GDM1 (cell line): ENCODE results near the gene LPAR1.

Source experiments
- DNase-seq: peaks from one replicate; lab custom pipeline; 2025; lab: John Stamatoyannopoulos, UW

The LPAR1 gene

DNA sequence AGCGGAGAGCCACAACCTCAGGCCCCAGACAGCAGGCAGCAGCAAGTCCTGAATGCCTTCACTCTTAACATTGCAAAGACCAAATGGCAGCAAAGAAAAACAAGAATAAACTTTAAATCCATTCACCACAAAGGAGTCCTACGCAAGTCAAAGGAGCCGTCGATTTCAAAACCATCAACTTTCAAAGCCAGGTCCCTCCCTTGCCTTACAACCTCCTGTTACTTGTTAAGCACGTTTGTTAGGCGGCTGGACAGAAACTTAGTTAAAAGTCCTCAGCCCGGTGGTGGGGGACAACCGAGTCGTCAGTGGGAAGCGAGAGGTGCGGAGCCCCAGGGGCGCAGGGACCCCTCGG lies 938 bp downstream of the LPAR1 start:
- DNase-seq: no peak

DNA sequence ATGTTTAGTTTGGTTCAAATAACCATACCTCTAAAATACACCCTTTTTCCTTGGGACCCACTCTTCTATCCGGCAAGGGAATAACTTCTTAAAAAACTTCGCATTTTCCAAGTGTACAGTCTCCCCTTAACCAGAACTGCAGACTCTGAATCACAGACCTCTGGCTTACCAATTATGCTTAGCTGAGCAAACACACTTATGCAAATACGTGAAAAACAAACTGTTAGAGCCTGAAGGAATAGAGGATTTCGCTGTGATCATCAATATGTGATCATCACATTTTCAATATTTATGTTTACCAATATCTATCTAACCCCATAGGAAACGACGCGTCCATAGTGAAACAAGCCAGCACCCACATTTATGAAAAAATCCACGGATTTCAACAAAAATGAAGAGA lies 1.3 kb downstream of the LPAR1 start:
- DNase-seq: no peak

DNA sequence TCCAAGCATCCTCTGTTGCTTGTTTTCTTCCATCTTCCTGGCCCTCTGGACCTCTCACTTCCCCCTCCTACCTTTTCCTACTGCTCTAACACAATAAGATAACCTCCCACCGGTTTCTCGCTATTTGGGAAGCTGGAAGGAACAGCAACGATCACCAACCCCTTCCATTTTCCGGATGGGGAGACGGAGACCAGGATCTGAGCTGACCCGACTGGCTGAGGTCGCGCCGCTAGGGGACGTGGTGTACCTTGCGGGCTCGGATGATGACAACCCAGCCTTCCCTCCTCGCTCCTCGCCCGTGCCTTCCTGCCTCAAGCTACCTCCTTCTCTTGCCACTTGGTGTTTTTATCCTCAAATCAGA lies 1.9 kb downstream of the LPAR1 start:
- DNase-seq: peak; percentile 31

DNA sequence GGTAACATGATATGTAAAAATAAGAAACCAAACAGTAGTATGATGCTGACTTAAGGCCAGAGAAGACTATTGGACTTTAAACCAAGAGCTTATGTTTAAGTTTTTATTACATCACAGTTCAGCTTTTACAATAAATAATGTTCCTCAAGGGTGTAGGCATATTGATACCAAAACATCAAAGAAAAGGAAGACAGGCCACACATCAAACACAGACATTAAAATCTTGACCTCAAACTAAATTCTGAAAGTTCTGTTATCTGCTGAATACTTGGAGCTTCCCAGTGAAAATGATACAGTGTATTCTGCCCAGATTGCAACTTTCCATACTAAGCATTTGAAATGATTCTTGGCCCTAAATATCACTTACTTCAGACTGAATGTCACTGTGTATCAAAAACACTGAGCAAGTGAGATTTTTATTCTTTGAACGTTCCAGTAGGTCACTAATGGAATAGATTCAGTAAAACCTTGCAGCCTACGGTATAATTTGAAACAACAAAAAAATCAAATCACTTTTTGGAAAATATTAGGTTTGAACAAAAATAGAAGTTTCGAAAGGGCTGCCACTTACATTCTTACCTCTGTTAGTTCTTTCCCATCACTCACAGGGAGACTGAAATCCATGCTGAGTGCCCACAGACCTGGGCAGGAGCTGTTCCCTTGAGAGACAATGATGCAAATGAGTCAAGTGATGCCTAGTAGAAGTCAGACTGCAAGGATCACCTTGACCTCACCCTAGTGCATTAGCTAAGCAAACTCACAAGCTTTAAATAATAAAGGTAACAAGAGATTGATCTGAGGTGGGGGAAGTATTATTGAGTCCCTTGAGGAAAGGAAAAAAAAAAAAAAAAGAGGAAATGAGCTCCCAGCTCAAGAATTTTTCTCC lies 2.5 kb downstream of the LPAR1 start:
- DNase-seq: no peak

DNA sequence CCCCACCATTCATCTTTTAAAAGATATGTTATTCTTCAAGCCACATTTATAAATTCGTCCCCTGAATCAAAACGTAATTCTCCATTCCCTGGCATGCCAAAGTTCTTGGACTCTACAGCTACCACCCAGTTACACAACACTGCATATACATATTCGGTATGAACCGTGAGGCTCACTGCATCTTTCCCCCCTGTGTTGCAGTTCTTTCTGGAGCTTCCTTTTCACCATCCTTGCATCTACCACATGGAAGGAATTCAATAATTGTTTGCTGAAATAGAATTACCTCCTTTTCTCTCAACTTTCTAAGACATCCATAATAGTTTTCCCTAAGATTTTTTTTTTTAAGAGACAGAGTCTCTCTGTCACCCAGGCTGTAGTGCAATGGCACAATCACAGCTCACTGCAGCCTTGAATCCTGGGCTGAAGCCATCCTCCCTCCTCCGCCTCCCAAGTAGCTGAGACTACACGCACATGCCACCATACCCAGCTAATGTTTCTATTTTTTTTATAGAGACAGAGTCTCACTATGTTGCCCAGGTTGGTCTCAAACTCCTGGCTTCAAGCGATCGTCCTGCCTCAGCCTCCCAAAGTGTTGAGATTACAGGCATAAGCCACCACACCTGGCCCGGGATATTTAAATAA lies 3.3 kb downstream of the LPAR1 start:
- DNase-seq: no peak

DNA sequence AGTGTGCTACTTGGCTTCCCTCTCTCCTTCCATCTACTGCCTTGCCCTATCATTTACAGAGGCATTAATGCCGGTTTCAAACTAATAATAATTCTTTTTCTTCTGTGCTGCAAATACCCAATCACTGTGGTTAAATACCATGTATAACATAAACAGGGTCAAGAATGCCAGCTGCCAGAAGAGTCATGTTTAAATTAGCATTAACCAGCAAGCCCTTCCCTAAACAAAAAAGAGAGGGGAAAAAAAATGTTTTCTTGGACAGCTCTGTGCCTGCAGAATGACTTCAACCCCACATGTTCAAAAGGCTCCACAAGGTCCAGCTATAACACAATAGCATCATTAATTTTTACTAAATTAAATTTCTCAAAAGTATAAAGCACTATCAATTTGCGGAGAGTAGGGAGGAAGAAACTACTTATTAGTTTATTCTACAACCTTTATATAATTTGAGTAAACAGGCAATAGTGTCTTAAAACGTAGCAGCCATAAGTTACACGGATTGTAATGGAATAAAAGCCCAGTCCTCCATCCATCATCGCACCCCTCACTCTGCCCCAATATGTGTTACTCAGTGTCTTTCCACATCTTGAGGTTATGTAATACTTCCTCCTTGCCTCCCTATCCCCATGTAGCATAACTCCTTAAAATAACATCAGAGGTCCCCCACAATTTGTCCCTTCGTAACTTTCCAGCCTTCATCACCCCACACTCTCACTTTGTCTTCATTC lies 3.9 kb downstream of the LPAR1 start:
- no peak for DNase-seq

DNA sequence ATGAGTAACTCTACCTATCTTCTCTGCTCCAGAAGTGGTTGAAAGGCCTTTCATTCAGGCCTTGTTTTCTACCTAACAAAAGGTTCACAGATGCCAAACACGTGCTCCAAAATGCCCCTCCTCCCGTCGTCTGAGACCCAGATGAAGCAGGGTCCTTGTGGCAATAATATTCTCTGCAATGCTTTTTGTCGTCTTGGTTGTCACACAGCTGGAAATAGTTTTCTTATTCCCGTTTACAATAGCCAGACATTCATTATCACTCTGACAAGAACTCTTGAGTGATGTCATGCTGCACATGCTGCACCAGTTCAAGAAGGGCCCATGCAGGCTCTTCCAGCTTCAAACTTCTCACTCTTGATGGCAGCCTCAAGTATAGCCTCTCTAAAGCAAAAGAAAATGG lies 7.8 kb downstream of the LPAR1 start:
- DNase-seq: no peak

DNA sequence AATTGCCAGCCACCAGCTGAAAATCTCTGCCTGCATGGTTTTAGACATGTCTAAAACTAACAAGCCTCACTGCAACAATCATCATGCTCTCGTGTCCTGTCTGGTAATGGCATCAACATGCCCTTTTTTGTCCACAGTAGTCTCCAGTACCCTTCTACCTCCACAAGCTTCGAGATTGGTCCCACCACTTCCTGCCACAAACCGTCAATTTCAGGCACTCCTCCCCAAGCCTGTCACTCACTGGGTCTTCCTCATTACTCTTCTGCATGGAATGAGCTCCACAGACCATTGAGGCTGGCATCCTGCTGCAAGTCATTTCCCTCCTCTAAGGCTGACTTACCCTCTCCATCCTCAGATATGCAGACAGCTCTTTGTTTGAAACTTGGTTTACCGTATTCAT lies 9.0 kb downstream of the LPAR1 start:
- DNase-seq: peak; percentile 85

DNA sequence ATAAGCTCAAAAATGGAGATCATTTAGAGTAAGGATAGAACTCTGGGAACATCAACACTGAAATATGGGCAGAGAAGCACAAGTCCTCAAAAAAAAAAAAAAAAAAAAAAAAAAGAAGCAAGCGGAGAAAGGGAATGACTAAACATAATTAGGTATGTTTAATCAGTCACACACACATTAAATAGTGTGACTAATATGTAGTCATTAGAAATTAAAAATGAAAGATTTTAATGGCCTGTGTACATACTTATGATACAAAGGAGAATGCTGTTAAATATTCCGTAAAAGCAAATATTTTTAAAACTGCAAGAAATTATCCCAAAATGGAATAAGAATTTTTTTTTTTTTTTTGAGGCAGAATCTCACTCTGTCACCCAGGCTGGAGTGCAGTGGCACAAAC lies 10.5 kb downstream of the LPAR1 start:
- no peak for DNase-seq

DNA sequence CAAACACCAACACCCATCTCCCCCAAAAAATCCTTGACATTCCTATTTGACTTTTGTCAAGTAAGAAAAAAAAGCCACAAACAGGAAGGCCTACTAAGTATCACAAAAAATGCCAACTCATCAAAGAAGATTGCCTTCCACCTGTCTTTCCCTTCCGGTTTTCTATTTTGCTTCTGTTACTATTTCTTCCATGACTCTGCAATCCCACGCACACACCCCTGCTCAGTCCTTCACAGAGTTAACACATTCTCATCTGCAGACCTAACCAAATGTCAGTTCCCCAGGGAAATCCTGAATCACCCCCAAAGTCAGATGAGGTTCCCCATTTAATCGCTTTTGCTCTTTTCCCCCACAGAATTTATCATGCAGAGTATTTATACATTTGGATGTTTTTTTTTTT lies 15.1 kb downstream of the LPAR1 start:
- DNase-seq: peak; percentile 43

DNA sequence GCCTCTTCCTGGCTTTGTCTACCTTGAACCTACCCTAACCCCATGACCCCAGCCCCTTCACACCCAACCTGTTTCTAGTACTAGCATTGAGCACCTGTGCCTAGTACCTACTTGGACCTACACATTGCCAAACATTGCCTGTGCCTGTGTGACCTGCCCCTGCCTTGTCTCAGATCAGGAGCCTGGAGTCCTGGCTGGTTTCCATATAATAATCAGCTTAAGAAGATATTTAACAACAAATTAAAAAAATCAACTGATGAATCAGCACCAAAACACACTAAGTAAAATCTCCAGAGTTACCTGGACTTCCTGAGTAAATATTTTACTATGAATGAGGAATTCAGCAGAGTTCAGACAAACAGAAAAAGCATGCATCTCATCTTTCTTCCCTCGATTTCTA lies 17.7 kb downstream of the LPAR1 start:
- no peak for DNase-seq

DNA sequence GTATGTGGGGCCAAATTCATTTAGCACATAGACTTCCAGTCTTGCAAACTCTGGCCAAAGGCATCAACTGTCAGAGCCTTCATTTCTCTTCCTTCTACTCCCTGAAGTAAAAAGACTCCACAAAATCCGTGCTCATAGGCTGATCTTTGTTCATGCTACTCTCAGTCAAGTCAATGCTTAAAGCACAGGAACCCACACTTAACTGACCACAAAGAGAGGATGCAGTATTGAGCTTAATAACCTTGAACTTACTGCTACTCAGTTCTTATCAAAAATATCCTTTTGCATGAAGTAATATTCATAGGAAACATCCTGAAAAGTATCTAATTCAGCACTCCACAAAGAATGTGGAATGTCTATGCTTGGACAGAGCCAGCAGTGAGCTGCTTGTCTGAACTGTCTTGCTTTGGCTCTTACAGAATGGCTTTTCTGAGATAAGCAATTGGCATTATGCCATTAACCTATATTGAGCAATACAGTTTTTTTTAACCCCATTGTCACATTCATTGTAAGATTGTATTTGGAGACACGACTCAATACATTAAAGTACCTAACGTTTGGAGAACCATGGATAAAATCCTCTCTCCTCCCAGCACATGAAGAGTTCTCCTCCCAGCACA lies 21.7 kb downstream of the LPAR1 start:
- DNase-seq: peak; percentile 21

DNA sequence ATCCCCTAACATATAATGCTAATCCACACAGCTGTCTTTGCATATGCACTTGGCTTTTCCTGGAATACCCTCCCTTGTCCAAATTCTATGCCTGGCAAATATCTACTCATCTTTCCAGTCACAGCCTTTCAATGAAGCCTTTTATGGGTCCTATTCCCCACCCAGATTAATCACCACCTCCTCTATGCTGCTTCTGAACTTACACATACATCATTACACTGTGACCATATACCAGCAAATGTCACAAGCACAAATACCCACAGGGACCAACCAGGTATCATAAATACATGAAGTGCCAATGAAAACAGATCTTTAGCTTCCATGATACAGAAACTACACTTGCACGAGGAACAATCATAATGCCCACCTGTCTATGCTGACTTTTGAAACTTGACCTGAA lies 22.3 kb downstream of the LPAR1 start:
- DNase-seq: no peak

DNA sequence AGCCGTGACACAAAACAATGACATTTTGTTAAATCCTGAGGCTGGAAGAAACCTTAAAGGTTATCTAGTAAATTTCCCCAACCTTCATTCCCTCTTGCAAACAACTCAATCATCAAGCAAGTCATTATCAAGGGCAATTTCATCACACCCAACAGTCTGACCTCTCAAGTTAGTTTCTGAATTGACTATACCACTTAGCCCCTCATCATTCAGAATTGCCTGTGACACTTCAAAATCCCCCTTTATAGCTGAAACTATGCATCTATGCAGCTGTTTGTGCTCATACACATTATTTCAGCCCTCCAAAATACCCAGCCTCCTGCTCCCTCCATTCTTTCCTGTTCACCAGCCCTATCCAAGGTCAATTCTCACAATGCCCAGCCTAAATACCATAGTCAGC lies 24.6 kb downstream of the LPAR1 start:
- DNase-seq: no peak

DNA sequence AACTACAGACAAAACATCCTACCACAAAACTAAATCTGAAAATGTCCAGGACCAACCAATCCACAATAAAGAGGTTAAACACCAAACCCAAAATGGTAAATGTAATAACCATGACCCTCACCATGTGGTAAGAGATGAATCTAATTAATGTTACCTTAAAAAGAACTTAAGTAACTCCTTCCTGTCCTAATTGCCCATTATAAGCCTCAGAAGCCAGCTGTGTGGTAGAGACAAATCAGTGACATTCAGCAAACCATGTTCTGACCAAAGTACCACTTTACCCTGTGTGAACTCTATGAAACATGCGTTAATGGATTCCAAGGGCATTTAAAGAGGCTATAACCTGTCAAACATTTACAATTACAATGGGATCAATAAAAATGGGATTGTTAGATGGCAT lies 25.0 kb downstream of the LPAR1 start:
- DNase-seq: no peak

DNA sequence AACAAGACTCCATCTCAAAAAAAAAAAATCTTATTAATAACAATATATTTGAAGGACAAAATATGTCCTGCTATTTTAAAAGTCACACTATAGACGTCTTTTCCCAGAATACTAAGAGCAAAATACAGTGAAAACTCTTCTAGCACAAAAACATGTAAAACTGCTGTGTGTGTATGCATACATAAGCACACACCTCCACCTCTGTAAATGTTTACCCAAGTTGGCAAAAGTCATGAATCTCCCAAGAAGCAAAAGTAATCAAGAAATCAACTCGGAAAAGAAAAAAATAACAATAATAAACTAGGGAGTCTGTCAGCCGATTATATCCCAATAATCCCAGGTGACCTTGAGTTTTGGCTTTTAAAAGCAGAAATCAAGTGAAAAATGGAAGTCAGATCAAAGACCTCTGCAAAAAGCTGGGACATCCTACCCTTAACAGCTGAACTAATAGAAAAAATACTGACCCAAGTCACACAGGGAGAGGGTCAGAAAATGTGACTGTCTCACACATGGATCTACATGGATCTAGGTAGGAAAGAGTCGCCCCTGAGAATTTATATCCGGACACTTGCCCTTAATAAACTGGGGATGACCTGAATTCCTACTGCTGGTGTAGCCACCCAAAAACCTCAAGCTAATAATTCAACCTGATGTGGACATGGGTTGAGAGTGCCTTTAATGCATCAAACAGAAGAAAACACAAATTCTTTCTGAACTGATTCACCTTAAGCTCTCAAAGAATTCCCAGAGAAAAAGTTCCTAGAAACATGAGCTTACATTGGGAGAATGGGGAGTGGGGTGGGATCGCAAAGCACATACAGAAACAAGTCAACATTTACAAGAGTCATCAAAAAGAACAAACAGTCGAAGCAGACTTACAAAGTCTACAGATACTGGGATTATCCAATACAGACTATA lies 29.9 kb downstream of the LPAR1 start:
- no peak for DNase-seq

DNA sequence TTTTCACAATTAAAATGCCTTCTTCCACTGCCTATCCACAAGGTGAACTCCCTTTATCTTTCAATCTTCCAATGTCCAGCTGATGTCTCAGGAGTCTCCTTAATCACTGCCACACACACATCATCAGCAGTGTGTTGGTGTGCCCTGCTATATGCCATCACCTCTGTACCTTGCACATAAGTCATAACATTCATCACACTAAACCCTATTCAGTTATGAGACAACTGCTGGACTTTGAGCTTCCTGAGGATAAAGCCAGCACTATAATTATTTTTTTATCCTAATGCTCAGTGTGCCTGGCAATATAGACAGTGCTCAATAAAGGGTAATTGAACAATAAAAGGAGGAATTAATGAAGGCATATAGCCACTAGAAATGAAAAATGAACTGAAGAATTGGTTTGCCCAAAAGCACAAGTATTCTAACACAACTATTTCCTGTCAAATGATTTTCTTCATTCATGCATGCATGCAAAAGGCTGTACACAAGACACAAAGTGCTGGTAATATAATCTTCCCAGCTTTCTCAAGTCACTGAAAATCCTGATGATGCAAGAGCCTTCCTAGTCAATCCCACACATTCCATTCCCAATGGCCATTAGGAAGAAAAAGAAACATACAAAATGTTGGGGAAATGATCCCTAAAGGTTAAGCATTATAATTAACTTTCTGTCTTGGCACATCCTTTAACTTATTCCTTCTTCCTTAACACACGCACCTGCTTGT lies 32.4 kb downstream of the LPAR1 start:
- DNase-seq: no peak

DNA sequence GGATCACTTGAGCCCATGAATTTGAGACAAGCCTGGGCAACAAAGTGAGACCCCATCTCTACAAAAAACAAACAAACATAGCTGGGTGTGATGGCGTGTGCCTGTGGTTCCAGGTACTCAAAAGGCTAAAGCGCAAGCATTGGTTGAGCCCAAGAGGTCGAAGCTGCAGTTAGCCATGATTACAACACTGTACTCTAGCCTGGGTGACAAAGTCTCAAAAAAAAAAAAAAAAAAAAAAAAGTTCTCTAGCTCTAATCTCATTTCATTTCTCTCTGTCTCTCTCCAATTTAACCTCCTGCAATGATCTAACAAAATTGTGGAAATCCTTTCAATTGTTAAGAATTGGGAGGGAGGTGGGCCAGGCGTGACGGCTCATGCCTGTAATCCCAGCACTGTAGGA lies 33.3 kb downstream of the LPAR1 start:
- DNase-seq: no peak

DNA sequence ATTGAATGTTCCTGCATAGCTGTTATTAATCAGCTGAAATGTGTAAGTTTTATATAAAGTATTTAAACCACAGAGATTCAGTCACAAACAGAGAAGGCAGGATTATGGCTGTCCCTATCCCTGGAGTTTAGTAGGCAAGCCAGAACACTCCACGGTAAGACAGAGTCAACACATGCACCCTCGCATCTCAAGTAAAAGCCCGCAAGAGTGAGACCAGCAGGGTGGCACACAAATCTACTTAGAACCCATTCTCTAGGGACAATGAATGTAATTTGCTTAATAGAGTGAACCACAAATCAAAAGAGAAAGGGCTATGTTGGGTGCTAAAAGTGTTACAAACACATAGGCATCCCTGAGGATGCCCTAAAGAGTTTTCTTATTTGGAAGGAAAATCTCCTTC lies 35.1 kb downstream of the LPAR1 start:
- no peak for DNase-seq

DNA sequence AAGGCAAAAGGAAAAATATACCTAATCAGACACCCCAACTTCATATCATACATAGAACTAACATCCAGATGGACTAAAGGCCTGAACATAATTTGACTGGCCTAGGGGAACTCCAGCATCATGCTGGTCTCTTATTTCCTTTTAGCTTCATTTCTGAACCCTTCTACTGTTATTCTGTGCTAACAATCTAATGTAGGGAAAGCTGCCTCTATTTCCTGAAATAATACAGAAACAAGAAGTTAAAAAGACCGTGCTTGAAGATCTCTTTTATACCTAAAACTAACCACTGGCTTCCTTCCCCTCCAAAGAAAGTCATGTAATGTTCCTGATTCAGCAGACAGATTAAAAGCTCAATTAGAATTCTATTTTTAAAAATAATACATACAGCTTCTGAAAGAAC lies 36.7 kb downstream of the LPAR1 start:
- peak; percentile 6 for DNase-seq

DNA sequence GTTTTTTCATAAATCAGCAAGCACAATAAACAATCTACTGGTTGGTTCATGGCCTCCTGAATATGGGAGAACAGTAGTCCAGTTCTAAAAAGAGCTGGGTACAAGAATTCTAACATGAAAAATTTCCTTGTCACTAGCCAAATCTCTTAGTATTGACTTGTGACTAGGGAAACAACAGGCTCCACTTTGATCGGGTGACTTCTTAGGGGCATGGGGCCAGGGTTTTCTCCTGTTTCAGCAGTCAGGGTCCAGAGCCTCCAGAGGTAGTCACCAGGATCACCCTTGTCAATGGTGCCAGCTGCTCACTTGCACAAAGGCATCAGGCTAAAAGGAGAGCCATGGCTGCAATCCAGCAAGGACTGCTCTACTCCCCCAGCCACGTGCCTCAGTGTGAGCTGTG lies 38.1 kb downstream of the LPAR1 start:
- no peak for DNase-seq
